HepG2 (cell line): Measurements from ENCODE around the gene HAO2. TPM values are rescaled to one million over a fixed set of nuclear protein-coding genes. Genes with fewer than 3 reads are reported as not detected.

Experiments used
- ARNT ChIP-seq: fragments of 450-650 bp; IDR thresholded peaks from 2 replicates; pipeline ENCODE4 v1.6.1; 2017
- ATRX ChIP-seq: sonication (generic); formaldehyde crosslinking; IDR thresholded peaks from 2 replicates; pipeline ENCODE4 v1.4.0; 2020; ENCODE audit warnings: missing genetic modification reagents, borderline replicate concordance
- FOXM1 ChIP-seq: sonication (generic); formaldehyde crosslinking; IDR thresholded peaks from 2 replicates; pipeline ENCODE4 v1.5.0; 2020; ENCODE audit warnings: missing genetic modification reagents
- HHEX ChIP-seq: IDR thresholded peaks from 2 replicates; pipeline ENCODE4 v1.6.1; 2016; ENCODE audit warnings: control low read depth
- HOXA7 ChIP-seq: sonication (generic); formaldehyde crosslinking; IDR thresholded peaks from 2 replicates; pipeline ENCODE4 v1.8.1; 2022; ENCODE audit warnings: mild to moderate bottlenecking, missing genetic modification reagents, moderate library complexity
- KMT2A ChIP-seq: sonication (generic); formaldehyde crosslinking; IDR thresholded peaks from 2 replicates; pipeline ENCODE4 v1.4.0; 2020; ENCODE audit warnings: missing genetic modification reagents
- MAFF ChIP-seq: IDR thresholded peaks from 2 replicates; pipeline ENCODE4 v1.6.1; 2011; ENCODE audit warnings: low read depth, low read length, improper control_type of control experiment
- MLLT10 ChIP-seq: sonication (generic); formaldehyde crosslinking; IDR thresholded peaks from 2 replicates; pipeline ENCODE4 v1.4.0; 2020; ENCODE audit warnings: missing genetic modification reagents
- NKX3-1 ChIP-seq: sonication (generic); formaldehyde crosslinking; IDR thresholded peaks from 2 replicates; pipeline ENCODE4 v1.5.0; 2020; ENCODE audit warnings: missing genetic modification reagents
- PAWR ChIP-seq: sonication (generic); formaldehyde crosslinking; IDR thresholded peaks from 2 replicates; pipeline ENCODE4 v1.4.0; 2020; ENCODE audit warnings: missing genetic modification reagents, mild to moderate bottlenecking, borderline replicate concordance
- PRMT3 ChIP-seq: sonication (generic); formaldehyde crosslinking; IDR thresholded peaks from 2 replicates; pipeline ENCODE4 v1.8.1; 2022; ENCODE audit warnings: low read depth, mild to moderate bottlenecking, moderate library complexity, missing genetic modification reagents, borderline replicate concordance
- RARA ChIP-seq: IDR thresholded peaks from 2 replicates; pipeline ENCODE4 v1.6.1; 2016; ENCODE audit warnings: missing genetic modification reagents, missing compliant biosample characterization
- SCMH1 ChIP-seq: sonication (generic); formaldehyde crosslinking; IDR thresholded peaks from 2 replicates; pipeline ENCODE4 v1.9.0; 2021; ENCODE audit warnings: missing genetic modification reagents, mild to moderate bottlenecking, borderline replicate concordance
- SMYD3 ChIP-seq: sonication (generic); formaldehyde crosslinking; IDR thresholded peaks from 2 replicates; pipeline ENCODE4 v1.8.1; 2023; ENCODE audit warnings: mild to moderate bottlenecking, missing genetic modification reagents
- SP2 ChIP-seq: sonication (generic); formaldehyde crosslinking; IDR thresholded peaks from 2 replicates; pipeline ENCODE4 v1.5.1; 2020; ENCODE audit warnings: mild to moderate bottlenecking, missing genetic modification reagents
- TEF ChIP-seq: sonication (generic); formaldehyde crosslinking; IDR thresholded peaks from 2 replicates; pipeline ENCODE4 v1.5.0; 2020; ENCODE audit warnings: missing genetic modification reagents
- TIGD3 ChIP-seq: sonication (generic); formaldehyde crosslinking; IDR thresholded peaks from 2 replicates; pipeline ENCODE4 v1.5.1; 2020; ENCODE audit warnings: mild to moderate bottlenecking, missing genetic modification reagents, borderline replicate concordance
- ZKSCAN5 ChIP-seq: sonication (generic); formaldehyde crosslinking; IDR thresholded peaks from 2 replicates; pipeline ENCODE4 v1.5.1; 2020; ENCODE audit warnings: mild to moderate bottlenecking, missing genetic modification reagents
- ZNF235 ChIP-seq: sonication (generic); formaldehyde crosslinking; IDR thresholded peaks from 2 replicates; pipeline ENCODE4 v1.8.1; 2023; ENCODE audit warnings: mild to moderate bottlenecking, missing genetic modification reagents, borderline replicate concordance
- ZNF44 ChIP-seq: sonication (generic); formaldehyde crosslinking; IDR thresholded peaks from 2 replicates; pipeline ENCODE4 v1.5.1; 2020; ENCODE audit warnings: mild to moderate bottlenecking, missing genetic modification reagents
- ZNF530 ChIP-seq: sonication (generic); formaldehyde crosslinking; IDR thresholded peaks from 2 replicates; pipeline ENCODE4 v1.5.0; 2020; ENCODE audit warnings: low read depth, mild to moderate bottlenecking, missing genetic modification reagents
- ZNF790 ChIP-seq: sonication (generic); formaldehyde crosslinking; IDR thresholded peaks from 2 replicates; pipeline ENCODE4 v1.8.0; 2022; ENCODE audit warnings: missing genetic modification reagents, mild to moderate bottlenecking, borderline replicate concordance
- ZNF816 ChIP-seq: sonication (generic); formaldehyde crosslinking; IDR thresholded peaks from 2 replicates; pipeline ENCODE4 v1.8.0; 2022; ENCODE audit warnings: missing genetic modification reagents, mild to moderate bottlenecking, borderline replicate concordance
- polyA plus RNA-seq, 8 experiments: library from polyadenylated mRNA; depleted of rRNA in 3 of 8; stranded (reverse) in 7 of 8; unstranded in 1 of 8; fragments of >200 nt; fragmentation: Illumina TruSeq in 4 of 8; extraction: Trizol in 4 of 8; gene quantifications; 2 replicates each; pipeline versions ENCODE4 v1.2.1 to v1.2.3, GENCODE V29; 2011 to 2016; ENCODE audit warnings: low read depth in 4 of 8, missing spikeins in 1 of 8, mixed read lengths in 1 of 8; ENCODE audit not compliant: insufficient read depth in 1 of 8
- total RNA-seq, 5 experiments: library from RNA; depleted of rRNA; stranded (reverse); fragments of >200 nt; fragmentation: Illumina TruSeq; extraction: Trizol; gene quantifications; 2 replicates each; pipeline ENCODE4 v1.2.3, GENCODE V29; 2016; ENCODE audit warnings: low read depth in 1 of 5
- TF ChIP-seq, protein P1 (sequence below): sonication (generic); formaldehyde crosslinking; IDR thresholded peaks from 2 replicates; pipeline ENCODE4 v1.4.0; 2020; ENCODE audit warnings: missing genetic modification reagents, borderline replicate concordance

The HAO2 gene
- total and polyA plus RNA-seq, 2 of the 13 experiments (the other 11 are each of a cell fraction or from before 2014, with no cell fraction given), result 0.05 to 0.09 TPM

DNA sequence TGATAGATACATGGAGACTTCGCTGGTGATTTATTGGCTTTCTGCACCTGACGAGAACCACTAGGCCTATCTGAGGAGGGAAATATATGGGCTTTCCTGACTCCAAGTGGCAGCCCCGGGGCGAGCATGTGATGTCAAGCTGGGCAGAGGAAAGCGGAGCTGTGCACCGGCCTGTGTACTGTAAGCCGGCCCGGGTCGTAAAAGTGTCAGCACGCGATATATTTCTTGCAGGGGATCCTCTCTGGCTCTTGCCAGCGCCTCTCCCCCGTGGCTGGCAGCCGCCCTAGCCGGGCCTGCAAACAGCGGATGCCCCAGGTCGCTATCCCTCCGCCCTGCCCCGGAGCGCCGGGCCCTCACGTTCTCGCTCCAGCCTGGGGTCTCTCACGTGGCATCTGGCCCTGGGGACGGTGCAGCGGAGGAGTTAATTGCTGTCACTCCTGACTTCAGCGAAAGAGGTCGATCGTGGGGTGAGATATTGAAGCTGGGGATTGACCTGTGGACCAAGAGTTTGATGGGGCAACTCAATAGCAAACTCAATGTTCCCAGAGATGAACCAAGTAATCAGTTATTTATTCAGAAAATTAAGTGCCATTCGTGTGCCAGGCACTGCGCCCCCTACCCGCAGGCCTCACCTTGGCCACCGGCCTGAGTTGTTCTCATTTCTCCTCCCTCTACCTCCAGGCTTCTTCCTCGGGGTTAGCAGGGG, 41.0 kb upstream of the HAO2 start (continued):
- TF ChIP-seq FOXM1 (CRISPR knock-in tag), result no peak
- no peak for TF ChIP-seq TIGD3 (CRISPR knock-in tag)
- no peak for TF ChIP-seq RARA
- no peak for TF ChIP-seq NKX3-1 (CRISPR knock-in tag)
- 0 out of 2 replicates have a peak, but pooled peaks have one; percentile 32 for TF ChIP-seq ZNF44
- TF ChIP-seq ZNF530 (CRISPR knock-in tag), result no peak
- TF ChIP-seq ZNF816 (CRISPR knock-in tag), result no peak
- no peak for TF ChIP-seq SCMH1
- no peak for TF ChIP-seq SMYD3 (CRISPR knock-in tag)
- TF ChIP-seq MLLT10 (CRISPR knock-in tag), result no peak
- no peak for TF ChIP-seq ZNF790 (CRISPR knock-in tag)
- no peak for TF ChIP-seq PRMT3
- no peak for TF ChIP-seq ARNT
- TF ChIP-seq SP2 (CRISPR knock-in tag), result no peak
- 0 out of 2 replicates have a peak, but pooled peaks have one; percentile 28 for TF ChIP-seq KMT2A (CRISPR knock-in tag)
- TF ChIP-seq HHEX (CRISPR knock-in tag), result no peak
- TF ChIP-seq, protein P1, sequence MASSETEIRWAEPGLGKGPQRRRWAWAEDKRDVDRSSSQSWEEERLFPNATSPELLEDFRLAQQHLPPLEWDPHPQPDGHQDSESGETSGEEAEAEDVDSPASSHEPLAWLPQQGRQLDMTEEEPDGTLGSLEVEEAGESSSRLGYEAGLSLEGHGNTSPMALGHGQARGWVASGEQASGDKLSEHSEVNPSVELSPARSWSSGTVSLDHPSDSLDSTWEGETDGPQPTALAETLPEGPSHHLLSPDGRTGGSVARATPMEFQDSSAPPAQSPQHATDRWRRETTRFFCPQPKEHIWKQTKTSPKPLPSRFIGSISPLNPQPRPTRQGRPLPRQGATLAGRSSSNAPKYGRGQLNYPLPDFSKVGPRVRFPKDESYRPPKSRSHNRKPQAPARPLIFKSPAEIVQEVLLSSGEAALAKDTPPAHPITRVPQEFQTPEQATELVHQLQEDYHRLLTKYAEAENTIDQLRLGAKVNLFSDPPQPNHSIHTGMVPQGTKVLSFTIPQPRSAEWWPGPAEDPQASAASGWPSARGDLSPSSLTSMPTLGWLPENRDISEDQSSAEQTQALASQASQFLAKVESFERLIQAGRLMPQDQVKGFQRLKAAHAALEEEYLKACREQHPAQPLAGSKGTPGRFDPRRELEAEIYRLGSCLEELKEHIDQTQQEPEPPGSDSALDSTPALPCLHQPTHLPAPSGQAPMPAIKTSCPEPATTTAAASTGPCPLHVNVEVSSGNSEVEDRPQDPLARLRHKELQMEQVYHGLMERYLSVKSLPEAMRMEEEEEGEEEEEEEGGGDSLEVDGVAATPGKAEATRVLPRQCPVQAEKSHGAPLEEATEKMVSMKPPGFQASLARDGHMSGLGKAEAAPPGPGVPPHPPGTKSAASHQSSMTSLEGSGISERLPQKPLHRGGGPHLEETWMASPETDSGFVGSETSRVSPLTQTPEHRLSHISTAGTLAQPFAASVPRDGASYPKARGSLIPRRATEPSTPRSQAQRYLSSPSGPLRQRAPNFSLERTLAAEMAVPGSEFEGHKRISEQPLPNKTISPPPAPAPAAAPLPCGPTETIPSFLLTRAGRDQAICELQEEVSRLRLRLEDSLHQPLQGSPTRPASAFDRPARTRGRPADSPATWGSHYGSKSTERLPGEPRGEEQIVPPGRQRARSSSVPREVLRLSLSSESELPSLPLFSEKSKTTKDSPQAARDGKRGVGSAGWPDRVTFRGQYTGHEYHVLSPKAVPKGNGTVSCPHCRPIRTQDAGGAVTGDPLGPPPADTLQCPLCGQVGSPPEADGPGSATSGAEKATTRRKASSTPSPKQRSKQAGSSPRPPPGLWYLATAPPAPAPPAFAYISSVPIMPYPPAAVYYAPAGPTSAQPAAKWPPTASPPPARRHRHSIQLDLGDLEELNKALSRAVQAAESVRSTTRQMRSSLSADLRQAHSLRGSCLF, result no peak
- no peak for TF ChIP-seq HOXA7 (CRISPR knock-in tag)
- no peak for TF ChIP-seq PAWR (CRISPR knock-in tag)
- no peak for TF ChIP-seq TEF (CRISPR knock-in tag)
- no peak for TF ChIP-seq ZKSCAN5 (CRISPR knock-in tag)
- no peak for TF ChIP-seq MAFF
- no peak for TF ChIP-seq ZNF235 (CRISPR knock-in tag)
- TF ChIP-seq ATRX, result no peak
